Endothelial cell (in vitro differentiated cells): ENCODE results near the gene PARL. TPM values are rescaled to one million over a fixed set of nuclear protein-coding genes. Genes with fewer than 3 reads are reported as not detected.

Experiments
- DNase-seq: peaks from one replicate; pipeline ENCODE4 v3.0.0; 2021; ENCODE audit warnings: low spot score
- H3K27ac Mint-ChIP-seq: one replicate; pipeline ENCODE4 v1.8.0; 2021; ENCODE audit warnings: mixed read lengths, inconsistent platforms; ENCODE audit not compliant: unreplicated experiment
- H3K27me3 Mint-ChIP-seq: one replicate; pipeline ENCODE4 v1.8.0; 2021; ENCODE audit warnings: mild to moderate bottlenecking, moderate library complexity, mixed read lengths, inconsistent platforms; ENCODE audit not compliant: unreplicated experiment
- H3K36me3 Mint-ChIP-seq: one replicate; pipeline ENCODE4 v1.8.0; 2021; ENCODE audit warnings: mild to moderate bottlenecking, low read depth, mixed read lengths, inconsistent platforms; ENCODE audit not compliant: unreplicated experiment
- H3K4me1 Mint-ChIP-seq: one replicate; pipeline ENCODE4 v1.8.0; 2021; ENCODE audit warnings: mild to moderate bottlenecking, mixed read lengths, inconsistent platforms; ENCODE audit not compliant: unreplicated experiment
- H3K4me3 Mint-ChIP-seq: one replicate; pipeline ENCODE4 v1.8.0; 2021; ENCODE audit warnings: mild to moderate bottlenecking, mixed read lengths, inconsistent platforms; ENCODE audit not compliant: unreplicated experiment
- H3K9me3 Mint-ChIP-seq: one replicate; pipeline ENCODE4 v1.8.0; 2021; ENCODE audit warnings: mixed read lengths, inconsistent platforms; ENCODE audit not compliant: unreplicated experiment
- total RNA-seq: library from RNA; stranded (reverse); fragmentation: NEBNext Ultra II Directional; extraction: Animal tissue kit (Norgen Biotek cat#: 25700); gene quantifications from one replicate; pipeline ENCODE4 v1.2.1, GENCODE V29; 2021; ENCODE audit not compliant: unreplicated experiment
- TF ChIP-seq, protein P1 (sequence below): fragments of 200-600 bp; sonication (generic); IDR thresholded peaks from one replicate; pipeline ENCODE4 v1.5.0; 2021; ENCODE audit warnings: antibody characterized with exemption; ENCODE audit not compliant: unreplicated experiment

The PARL gene
- total RNA-seq, 1 donor from 2014 or later, result 62.9 TPM

DNA sequence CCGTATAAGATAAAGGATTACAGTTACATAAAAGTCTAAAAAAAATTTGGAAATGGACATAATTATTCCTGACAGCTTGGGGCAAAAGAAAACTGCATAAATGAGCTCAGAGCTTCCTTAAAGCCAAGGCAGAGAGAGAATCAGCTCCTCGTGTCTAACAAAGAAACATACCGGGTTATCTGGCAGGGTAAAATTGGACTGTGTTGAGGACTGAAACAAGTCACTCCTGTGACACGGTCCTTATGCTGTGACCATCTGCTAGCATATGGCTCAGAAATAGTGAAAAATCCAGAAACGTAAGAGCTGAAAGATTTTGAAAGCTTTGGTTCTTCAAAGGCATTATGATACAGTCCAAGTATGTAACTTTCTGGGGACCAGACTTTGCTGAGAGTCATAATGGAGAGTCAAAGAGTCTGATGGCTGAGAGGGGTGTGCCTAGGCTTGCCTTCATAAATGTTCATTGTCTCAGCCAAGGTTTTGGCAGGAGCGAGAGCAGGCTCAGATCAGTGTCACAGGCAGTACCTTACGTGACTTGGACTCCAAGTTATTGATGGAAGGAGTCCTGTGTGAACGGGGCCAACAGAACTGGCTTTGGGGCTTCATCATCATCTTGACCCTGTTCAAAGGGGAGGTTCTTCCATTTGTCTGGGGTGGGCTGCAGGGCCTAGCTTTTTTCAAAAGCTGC lies 71.8 kb downstream of the PARL start:
- Mint-ChIP-seq H3K4me1 (no peaks in the 10 kb centered on the region), H3K27ac (no peak overlapping the region), H3K4me3 (no peak overlapping the region)

DNA sequence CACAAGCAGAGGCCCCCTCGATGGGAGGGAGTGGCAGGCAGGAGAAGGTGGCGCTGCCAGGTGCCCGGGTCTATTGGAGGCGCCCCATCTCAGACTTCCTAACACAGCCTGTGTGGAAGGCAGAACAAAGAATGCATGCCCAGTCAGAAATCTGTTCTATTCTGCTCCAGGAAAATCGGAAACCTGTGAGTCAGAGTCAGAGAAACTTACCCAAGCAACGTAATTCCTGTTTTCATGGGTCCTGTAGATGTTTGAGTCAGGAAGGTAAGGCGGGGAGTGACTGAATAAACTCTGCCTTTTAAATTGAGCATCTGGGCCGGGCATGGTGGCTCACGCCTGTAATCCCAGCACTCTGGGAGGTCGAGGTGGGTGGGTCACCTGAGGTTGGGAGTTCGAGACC lies 73.0 kb downstream of the PARL start:
- Mint-ChIP-seq H3K9me3 (no peaks in the 10 kb centered on the region), H3K4me1 (peaks cover 2% of the 10 kb centered on the region), H3K27ac (no peak overlapping the region), H3K27me3 (peaks cover 5% of the 10 kb centered on the region), H3K36me3 (peaks cover 57% of the 10 kb centered on the region), H3K4me3 (no peak overlapping the region)
- no peak for DNase-seq
- TF ChIP-seq, protein P1, sequence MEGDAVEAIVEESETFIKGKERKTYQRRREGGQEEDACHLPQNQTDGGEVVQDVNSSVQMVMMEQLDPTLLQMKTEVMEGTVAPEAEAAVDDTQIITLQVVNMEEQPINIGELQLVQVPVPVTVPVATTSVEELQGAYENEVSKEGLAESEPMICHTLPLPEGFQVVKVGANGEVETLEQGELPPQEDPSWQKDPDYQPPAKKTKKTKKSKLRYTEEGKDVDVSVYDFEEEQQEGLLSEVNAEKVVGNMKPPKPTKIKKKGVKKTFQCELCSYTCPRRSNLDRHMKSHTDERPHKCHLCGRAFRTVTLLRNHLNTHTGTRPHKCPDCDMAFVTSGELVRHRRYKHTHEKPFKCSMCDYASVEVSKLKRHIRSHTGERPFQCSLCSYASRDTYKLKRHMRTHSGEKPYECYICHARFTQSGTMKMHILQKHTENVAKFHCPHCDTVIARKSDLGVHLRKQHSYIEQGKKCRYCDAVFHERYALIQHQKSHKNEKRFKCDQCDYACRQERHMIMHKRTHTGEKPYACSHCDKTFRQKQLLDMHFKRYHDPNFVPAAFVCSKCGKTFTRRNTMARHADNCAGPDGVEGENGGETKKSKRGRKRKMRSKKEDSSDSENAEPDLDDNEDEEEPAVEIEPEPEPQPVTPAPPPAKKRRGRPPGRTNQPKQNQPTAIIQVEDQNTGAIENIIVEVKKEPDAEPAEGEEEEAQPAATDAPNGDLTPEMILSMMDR, result no peak

More for the DNA sequence above, 71.8 kb downstream of the PARL start:
- Mint-ChIP-seq H3K36me3 (peaks cover 48% of the 10 kb centered on the region), H3K27me3 (peaks cover 5% of the 10 kb centered on the region), H3K9me3 (no peaks in the 10 kb centered on the region)
- TF ChIP-seq, protein P1, result no peak
- no peak for DNase-seq

DNA sequence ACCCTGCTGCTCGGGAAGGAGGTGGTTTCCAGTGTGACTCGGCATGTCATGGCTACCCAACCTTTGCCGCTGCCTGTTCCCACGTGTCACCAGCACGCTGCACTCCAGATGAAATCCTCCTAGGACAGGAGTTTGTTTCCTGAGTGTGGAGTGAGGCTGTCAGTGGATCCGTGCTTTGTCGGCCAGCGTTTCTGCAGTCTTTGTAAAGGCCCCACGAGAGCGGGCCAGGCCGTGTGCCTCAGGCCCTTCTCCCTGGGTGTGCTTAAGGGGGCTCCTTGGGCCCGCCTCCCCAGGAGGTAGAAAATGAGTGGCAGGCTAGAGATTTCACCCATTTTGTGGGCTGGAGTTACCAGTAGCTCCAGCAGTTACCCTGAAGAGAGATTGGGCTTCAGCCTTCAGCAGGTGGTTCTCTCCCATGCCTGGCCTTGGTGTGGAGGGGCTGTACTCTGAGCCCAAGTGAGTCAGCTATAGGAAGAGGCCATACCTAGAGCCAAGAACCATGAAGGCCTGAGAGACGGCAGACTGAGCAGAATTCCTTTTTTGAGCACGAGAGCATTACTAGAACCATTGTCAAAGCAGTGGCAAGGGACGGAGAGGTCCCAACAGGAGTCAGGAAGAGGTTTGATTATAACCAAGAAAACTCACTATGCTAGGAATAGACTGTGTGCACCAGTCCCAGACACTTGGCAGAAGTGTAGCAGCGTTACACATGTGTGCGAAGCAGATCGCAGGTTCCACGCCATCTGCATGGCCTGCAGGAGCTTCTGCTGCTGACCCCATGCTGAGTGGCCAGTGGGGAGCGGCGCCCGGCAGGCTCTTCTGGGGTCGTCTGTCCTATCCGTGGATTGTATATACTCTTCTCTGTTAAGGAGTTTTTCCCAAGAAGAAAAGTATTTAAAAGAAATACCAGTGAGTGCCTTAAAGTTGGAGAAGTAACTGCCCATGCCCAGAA lies 73.8 kb downstream of the PARL start:
- peaks cover 5% of the 10 kb centered on the region for H3K27me3 Mint-ChIP-seq
- no peaks in the 10 kb centered on the region for H3K9me3 Mint-ChIP-seq
- H3K4me1 Mint-ChIP-seq, result peaks cover 2% of the 10 kb centered on the region
- H3K4me3 Mint-ChIP-seq, result no peak overlapping the region
- H3K36me3 Mint-ChIP-seq, result peaks cover 55% of the 10 kb centered on the region
- TF ChIP-seq, protein P1, result no peak
- no peak for DNase-seq
- no peak overlapping the region for H3K27ac Mint-ChIP-seq

DNA sequence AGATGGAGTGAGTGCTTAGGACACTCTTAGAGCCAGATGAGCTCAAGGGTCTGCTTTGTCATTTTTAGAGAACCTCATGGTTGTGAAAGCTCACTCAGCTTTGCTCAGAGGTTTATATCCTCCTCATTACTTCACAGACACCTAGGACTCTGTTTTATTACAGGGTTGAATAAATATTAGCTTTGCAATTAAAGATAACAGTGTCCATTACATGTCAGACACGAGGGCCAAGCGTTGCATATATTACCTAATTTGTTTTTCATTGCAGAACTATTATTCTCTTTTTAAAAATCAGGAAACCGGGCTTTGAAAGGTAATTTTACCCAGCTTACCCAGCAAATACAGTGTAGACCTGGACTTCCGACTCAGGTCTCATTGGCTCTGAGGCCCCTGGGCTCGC lies 75.4 kb downstream of the PARL start:
- H3K9me3 Mint-ChIP-seq, result no peaks in the 10 kb centered on the region
- H3K27me3 Mint-ChIP-seq, result peaks cover 2% of the 10 kb centered on the region
- peaks cover 56% of the 10 kb centered on the region for H3K36me3 Mint-ChIP-seq
- TF ChIP-seq, protein P1, result no peak
- DNase-seq, result no peak
- no peak overlapping the region for H3K27ac Mint-ChIP-seq
- H3K4me1 Mint-ChIP-seq, result peaks cover 2% of the 10 kb centered on the region
- no peak overlapping the region for H3K4me3 Mint-ChIP-seq
